ENCODE measurements around the gene THOC2.
"Not testable (repeated sequence)": the region's sequence is repeated elsewhere in the genome, so short reads cannot be mapped to it uniquely, and the experiment has no call there.

The THOC2 gene

GRCh38 chrX:123675154-123675553, 57.7 kb downstream of the THOC2 start:
- DNase-seq: no peak

GRCh38 chrX:123673813-123674212, 59.0 kb downstream of the THOC2 start:
- no peak for DNase-seq

- no peak for DNase-seq
Observed at GRCh38 chrX:123665197-123665596, 67.7 kb downstream of the THOC2 start.

- DNase-seq: not testable (repeated sequence)
Observed at GRCh38 chrX:123664467-123665167, 68.2 kb downstream of the THOC2 start.

GRCh38 chrX:123663720-123664119, 69.1 kb downstream of the THOC2 start:
- not testable (repeated sequence) for DNase-seq

DNA sequence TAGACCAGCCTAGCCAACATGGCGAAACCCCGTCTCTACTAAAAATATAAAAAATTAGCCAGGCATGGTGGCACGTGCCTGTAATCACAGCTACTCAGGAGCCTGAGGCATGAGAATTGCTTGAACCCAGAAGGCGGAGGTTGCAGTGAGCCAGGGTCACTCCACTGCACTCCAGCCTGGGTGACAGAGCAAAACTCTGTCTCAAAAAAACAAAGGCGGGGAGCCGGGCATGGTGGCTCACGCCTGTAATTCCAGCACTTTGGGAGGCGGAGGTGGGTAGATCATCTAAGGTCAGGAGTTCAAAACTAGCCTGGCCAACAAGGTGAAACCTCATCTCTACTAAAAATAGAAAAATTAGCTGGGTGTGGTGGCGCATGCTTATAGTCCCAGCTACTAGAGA, 76.3 kb downstream of the THOC2 start:
- not testable (repeated sequence) for DNase-seq

DNA sequence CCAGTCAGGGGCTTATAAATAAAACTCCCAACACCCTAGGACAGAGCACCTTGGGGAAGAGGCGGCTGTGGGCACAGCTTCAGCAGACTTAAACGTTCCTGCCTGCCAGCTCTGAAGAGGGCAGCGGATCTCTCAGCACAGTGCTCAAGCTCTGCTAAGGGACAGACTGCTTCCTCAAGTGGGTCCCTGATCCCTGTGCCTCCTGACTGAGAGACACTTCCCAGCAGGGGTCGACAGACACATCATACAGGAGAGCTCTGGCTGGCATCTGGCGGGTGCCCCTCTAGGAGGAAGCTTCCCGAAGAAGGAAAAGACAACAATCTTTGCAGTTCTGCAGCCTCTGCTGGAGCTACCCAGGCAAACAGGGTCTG, 84.1 kb downstream of the THOC2 start:
- not testable (repeated sequence) for DNase-seq

DNA sequence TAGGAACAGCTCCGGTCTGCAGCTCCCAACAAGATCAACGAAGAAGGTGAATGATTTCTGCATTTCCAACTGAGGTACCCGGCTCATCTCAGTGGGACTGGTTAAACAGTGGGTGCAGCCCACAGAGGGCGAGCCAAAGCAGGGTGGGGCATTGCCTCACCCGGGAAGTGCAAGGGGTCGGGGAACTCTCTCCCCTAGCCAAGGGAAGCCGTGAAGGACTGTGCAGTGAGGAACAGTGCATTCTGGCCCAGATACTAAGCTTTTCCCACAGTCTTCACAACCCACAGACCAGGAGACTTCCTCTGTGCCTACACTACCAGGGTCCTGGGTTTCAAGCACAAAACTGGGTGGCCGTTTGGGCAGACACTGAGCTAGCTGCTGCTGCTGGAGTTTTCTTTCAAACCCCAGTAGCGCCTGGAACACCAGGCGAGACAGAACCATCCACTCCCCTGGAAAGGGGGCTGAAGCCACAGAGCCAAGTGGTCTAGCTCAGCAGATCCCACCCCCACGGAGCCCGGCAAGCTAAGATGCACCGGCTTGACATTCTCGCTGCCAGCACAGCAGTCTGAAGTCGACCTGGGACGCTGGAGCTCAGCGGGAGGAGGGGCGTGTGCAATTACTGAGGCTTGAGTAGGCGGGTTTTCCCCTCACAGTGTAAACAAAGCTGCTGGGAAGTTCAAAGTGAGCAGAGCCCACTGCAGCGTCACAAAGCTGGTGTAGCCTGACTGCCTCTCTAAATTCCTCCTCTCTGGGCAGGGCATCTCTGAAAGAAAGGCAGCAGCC, 84.6 kb downstream of the THOC2 start:
- DNase-seq: peak in 8 of 56 donors; percentile 0 to 2 (median 0)

DNA sequence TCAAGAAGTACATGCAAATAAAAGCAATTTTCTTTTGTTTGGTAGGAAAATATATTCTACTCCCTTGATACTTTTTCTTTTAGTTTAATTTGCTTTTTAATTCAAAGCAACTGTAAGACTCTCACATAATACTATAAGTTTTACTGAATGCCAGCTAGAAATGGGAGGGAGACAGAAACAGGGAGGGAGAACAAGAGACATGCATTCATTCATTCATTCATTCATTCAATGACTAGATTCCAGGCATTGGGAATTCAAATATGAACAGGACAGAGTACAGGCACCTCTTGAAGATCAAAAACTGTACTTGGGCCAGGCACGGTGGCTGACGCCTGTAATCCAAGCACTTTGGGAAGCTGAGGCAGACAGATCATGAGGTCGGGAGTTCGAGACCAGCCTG, 85.6 kb downstream of the THOC2 start:
- no peak for DNase-seq

DNA sequence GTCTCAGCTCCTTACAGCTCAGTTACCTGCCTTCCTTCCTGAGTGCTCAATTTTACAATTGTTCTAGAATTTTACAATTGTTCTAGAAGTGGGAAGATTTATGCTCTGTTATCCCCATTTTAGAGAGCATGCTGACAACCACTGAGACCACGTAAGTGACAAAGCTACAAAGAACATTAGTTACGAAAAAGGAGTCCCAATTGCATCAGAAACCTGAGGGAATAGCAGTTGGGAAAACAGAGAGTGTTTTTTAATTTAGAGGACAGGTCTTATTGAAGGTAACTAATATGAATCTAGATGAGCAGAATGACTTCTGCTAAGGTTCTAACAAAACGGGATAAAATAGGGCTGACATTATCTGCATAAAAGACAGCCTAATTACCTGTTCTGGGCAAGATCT, 103.3 kb downstream of the THOC2 start:
- no peak for DNase-seq

GRCh38 chrX:123626962-123627361, 105.9 kb downstream of the THOC2 start:
- no peak for DNase-seq

DNA sequence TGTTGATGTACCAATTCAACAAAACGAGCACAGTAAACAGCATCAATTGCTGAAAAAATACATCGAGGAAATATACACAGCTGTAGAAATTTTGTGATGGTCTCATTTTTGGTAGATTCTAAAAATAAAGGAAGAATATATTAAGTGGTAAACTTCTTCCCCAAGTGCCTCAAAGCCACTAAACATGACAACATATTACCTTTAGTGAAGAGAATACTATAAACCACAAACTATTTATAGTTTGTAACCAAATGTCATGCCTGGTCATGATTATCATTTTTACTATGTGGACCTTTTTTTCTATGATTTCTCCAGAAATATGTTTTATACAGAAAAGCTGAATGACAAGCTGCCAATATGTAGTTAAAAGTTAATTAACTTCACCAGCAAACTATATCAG, 106.9 kb downstream of the THOC2 start:
- no peak for DNase-seq

DNA sequence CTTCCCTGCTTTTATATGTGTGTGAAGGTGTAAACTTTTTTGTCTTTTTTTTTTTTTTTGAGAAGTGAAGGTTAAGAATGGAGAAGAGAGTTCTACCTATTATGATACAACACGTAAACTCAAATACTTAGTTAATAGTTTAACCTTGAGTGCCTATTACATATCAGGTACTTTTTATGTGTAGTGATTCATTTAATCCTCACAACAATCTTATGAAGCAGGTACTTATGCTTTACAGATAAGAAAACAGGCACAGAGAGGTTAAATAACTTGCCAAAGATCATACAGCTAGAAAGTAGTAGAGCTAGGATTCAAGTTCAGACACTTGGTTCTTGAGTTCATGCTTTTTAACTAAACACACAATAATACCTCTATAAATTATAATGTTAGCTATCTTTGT, 107.4 kb downstream of the THOC2 start:
- DNase-seq: no peak

DNA sequence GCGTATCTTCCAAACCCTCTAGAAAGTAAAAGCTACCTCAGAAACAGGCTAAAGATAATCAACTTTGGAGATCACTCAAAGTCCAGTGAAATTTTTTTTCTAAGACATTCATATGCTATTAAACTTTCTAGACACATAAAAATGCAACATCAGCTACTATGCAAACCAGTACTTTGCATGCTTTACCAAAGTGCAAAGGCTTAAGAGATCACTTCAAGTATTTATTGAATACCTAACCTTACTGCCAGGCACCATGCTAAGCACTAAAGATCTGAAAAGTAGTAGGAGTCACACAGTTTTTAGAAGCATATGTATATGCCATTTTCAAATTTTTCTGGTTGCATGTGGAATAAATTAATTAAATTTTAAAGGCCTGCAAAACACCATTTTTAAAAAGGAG, 115.8 kb downstream of the THOC2 start:
- DNase-seq: no peak

GRCh38 chrX:123610915-123611314, 121.9 kb downstream of the THOC2 start:
- DNase-seq: no peak

DNA sequence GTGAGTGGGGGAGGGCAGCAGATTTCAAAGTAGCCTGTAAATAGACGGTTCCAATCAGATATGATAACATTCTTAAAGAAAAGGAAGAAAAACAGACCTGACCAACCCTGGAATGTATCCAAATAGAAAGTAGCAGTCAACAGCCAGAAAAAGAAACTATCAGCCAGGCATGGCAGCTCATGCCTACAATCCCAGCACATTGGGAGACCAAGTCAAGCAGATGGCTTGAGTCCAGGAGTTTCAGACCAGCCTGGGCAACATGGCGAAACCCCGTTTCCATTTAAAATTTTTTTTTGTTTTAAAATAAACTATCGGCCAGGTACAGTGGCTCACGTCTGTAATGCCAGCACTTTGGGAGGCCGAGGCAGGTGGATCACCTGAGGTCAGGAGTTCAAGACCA, 125.0 kb downstream of the THOC2 start:
- no peak for DNase-seq

GRCh38 chrX:123607270-123607669, 125.6 kb downstream of the THOC2 start:
- no peak for DNase-seq

DNA sequence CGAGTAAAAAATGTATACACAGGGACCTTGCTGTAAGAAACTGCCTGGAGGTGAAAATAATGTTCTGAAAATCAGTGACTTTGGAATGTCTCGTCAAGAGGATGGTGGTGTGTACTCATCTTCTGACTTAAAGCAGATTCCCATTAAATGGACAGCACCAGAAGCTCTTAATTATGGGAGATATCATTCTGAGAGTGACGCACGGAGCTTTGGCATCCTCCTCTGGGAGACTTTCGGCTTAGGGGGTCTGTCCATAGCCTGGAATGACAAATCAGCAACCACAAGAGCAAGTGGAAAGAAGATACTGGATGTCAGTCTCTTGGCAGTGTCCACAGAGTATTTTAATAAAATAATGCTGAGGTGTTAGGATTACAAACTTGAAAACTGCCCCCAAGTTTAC, 129.4 kb downstream of the THOC2 start:
- no peak for DNase-seq

- no peak for DNase-seq
Observed at GRCh38 chrX:123601437-123601836, 131.4 kb downstream of the THOC2 start.

DNA sequence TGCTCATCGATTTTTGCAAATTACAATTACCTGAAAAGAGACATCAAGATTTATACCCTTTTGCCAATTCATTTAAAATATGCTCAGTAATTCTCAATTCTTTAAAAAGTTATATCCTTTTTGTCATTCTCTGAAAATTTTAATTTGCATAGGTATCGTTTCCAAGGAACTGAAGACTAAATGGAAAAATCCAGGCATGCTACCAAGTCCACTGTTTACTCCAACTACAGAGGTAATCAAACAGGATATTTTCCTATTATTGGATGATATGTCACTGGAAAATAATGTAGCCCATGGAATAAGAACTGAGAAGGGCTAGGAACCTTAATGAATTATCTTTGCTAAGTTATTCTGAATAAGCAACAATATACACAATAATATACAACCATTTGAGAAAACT, 132.7 kb downstream of the THOC2 start:
- no peak for DNase-seq

- no peak for DNase-seq
Observed at GRCh38 chrX:123590842-123591486, 141.9 kb downstream of the THOC2 start.

DNA sequence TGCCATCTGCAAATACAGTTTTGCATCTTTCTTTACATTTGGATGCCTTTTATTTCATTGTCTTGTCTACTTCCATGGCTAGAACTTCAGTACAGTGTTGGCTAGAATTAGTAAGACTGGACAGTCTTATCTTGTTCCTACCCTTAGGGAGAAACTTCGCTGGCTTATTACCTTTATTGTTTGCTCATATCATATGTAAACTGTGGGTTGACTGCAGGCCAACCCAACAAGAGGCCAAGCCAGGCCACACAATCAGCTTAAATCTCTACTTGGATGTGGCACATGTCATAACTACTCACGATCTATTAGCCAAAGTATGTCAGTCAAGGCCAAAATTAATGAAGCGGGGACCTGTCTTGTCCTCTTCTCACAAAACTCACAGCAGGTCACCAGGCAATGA, 144.1 kb downstream of the THOC2 start:
- DNase-seq: no peak

GRCh38 chrX:123581586-123581985, 151.3 kb downstream of the THOC2 start:
- no peak for DNase-seq
